Adrenal gland (tissue), 12 donors: ENCODE data around the gene TIMP3. TPM values are rescaled to one million over a fixed set of nuclear protein-coding genes. Genes with fewer than 3 reads are reported as not detected.

Source experiments
- DNase-seq, 7 donors: peaks; one replicate each; pipeline ENCODE4 v3.0.0-alpha.2; 2019 to 2020
- H3K27ac ChIP-seq, 5 donors: fragments of 200-600 bp; sonication (generic) in 4 of 5; 1 replicate in 3 of 5; 2 replicates in 2 of 5; pipeline versions ENCODE4 v1.5.1 to v1.8.0; 2016 to 2020; ENCODE audit warnings: mild to moderate bottlenecking in 1 of 5
- H3K27me3 ChIP-seq: fragments of 200-600 bp; 2 replicates; pipeline ENCODE4 v1.8.0; 2021
- H3K36me3 ChIP-seq, 2 donors: fragments of 200-600 bp; replicated peaks in 1 of 2; 1 replicate in 1 of 2; 2 replicates in 1 of 2; pipeline versions ENCODE4 v1.5.1 to v1.8.0; 2018 to 2022
- H3K4me1 ChIP-seq, 2 donors: fragments of 200-600 bp; replicated peaks in 1 of 2; 1 replicate in 1 of 2; 2 replicates in 1 of 2; pipeline versions ENCODE4 v1.5.1 to v1.8.0; 2018 to 2021
- H3K4me3 ChIP-seq, 4 donors: fragments of 200-600 bp; sonication (generic) in 3 of 4; one replicate each; pipeline ENCODE4 v1.5.1; 2016 to 2018
- H3K9me3 ChIP-seq, 3 donors: fragments of 200-600 bp; sonication (generic) in 1 of 3; replicated peaks in 1 of 3; 1 replicate in 2 of 3; 2 replicates in 1 of 3; pipeline versions ENCODE4 v1.5.1 to v1.8.0; 2016 to 2021
- CTCF ChIP-seq, 6 experiments: fragments of 450-650 bp in 4 of 6; fragments of 200-600 bp in 2 of 6; sonication (generic) in 1 of 6; IDR thresholded peaks; 1 replicate in 5 of 6; 2 replicates in 1 of 6; pipeline versions ENCODE4 v1.5.1 to v1.8.0; 2016 to 2021; ENCODE audit warnings: antibody characterized with exemption in 6 of 6, mild to moderate bottlenecking in 2 of 6, moderate library complexity in 1 of 6
- POLR2A ChIP-seq, 2 donors: fragments of 450-650 bp; IDR thresholded peaks; one replicate each; pipeline ENCODE4 v1.6.1; 2017; ENCODE audit warnings: antibody characterized with exemption in 2 of 2, mild to moderate bottlenecking in 2 of 2, moderate library complexity in 1 of 2
- WGBS, 4 donors: extraction: QIAGEN DNeasy Blood & Tissue Kit in 2 of 4; methylation state at CpG; one replicate each; pipeline versions ENCODE4 v1.1.5 to v1.1.7; 2013 to 2017; 5-methylcytosine and 5-hydroxymethylcytosine counted together
- intact Hi-C, 2 donors: fragments of 100-400 bp; cut with DNase I; formaldehyde crosslinking; loops; one replicate each; pipeline versions ENCODE4 v1.14.1 to v1.15.0; 2022 to 2023
- polyA plus RNA-seq, 3 donors: library from polyadenylated mRNA; stranded (reverse); fragments of 200-250 nt in 2 of 3; fragments of 350-450 nt in 1 of 3; fragmentation: Illumina TruSeq in 1 of 3; extraction: RNeasy Lipid Tissue Mini Kit (QIAGEN cat#74804) in 1 of 3; gene quantifications; one replicate each; pipeline ENCODE4 v1.2.3, GENCODE V29; 2013 to 2014
- total RNA-seq, 9 donors: library from RNA; depleted of rRNA in 4 of 9; stranded (reverse); fragments of >200 nt in 4 of 9; fragments of 120-200 nt in 1 of 9; fragmentation: NEBNext Ultra II Directional in 1 of 9; extraction: Animal tissue kit (Norgen Biotek cat#: 25700) in 1 of 9; gene quantifications; one replicate each; pipeline versions ENCODE4 v1.1.0 to v1.2.4, GENCODE V29; 2013 to 2023
- donor health status: healthy with polysubstance abuse.
- donor health status: Bipolar disorder and iron deficiency.
- donor health status: DM: yes; HTN: yes; CAD: no.
- donor health status: DM: no; HTN: no; CAD: no.
- donor health status: DM: no; HTN: no; CAD: no.
- donor health status: DM: yes; HTN: yes; CAD: no.

The TIMP3 gene
- total and polyA plus RNA-seq, 12 donors: 78.0 to 677 (median 334) TPM

DNA sequence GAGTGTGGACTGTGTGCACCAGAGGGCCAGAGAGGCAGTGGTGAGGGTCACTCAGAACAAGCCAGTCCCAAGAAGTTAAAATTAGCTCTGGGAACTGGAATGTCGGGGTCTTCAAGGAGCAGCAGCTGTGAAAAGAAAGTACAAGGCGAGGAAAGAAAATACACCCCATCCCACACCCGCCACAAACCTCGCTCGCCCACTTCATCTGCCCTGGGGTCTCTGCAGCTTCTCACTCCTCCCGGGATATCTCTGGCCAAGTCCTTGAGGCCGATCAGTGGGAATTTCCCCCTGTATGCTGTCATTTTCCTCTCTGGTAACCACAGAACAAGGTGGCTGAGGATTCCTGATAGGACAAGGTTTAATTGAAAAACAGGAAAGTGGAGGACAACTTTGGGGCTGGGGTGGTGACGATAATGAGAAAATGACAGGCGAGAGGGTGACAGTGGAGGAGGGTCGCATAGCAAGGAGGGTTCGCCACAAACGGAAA, 36.3 kb upstream of the TIMP3 start:
- intact Hi-C loops: no loop called here
- H3K27me3 ChIP-seq: no peaks in the 10 kb centered on the region
- peak overlapping the region in 2 of 5 donors; percentile 67 to 88 for H3K27ac ChIP-seq
- TF ChIP-seq POLR2A (IDR thresholded peaks at IDR 0.05) (no peak), CTCF (IDR thresholded peaks at IDR 0.05) (no peak)
- DNase-seq: no peak
- no peaks in the 10 kb centered on the region for H3K36me3 ChIP-seq
- 45 to 57% (median 50%) methylated on average over 12 of the region's 12 CpGs for WGBS, 4 donors
- no peaks in the 10 kb centered on the region for H3K9me3 ChIP-seq
- H3K4me3 ChIP-seq: no peak overlapping the region
- peaks cover 0 to 4% of the 10 kb centered on the region in 2 donors for H3K4me1 ChIP-seq

GRCh38 chr22:32771756-32772155, 29.7 kb upstream of the TIMP3 start:
- intact Hi-C loops: no loop called here
- H3K27me3 ChIP-seq: no peaks in the 10 kb centered on the region
- no peaks in the 10 kb centered on the region for H3K36me3 ChIP-seq
- no peak for DNase-seq
- no peak overlapping the region for H3K27ac ChIP-seq
- TF ChIP-seq CTCF (IDR thresholded peaks at IDR 0.05) (no peak), POLR2A (IDR thresholded peaks at IDR 0.05) (no peak)
- H3K4me1 ChIP-seq: no peaks in the 10 kb centered on the region
- no peak overlapping the region for H3K4me3 ChIP-seq
- WGBS, 4 donors: 46 to 54% (median 48%) methylated on average over 4 of the region's 4 CpGs
- no peaks in the 10 kb centered on the region for H3K9me3 ChIP-seq

DNA sequence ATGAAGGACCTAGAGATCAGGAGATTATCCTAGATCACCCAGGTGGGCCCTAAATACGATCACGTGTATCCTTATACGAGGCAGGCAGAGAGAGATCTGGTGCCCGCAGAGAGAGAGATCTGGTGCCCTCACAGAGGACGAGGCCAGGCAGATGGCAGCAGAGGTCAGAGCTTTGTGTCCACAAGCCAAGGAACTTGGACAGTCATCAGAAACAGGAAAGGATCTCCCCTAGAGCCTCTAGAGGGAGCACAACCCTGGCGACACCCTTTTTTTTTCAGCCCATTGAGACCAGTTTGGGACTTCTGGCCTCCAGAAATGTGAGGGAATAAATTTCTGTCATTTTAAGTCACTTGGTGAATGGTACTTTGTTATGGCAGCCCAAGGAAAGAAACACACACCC, 25.5 kb upstream of the TIMP3 start:
- DNase-seq: peak in 1 of 7 donors; percentile 31
- intact Hi-C loops: no loop called here
- 48 to 77% (median 76%) methylated on average over 6 of the region's 6 CpGs for WGBS, 4 donors
- H3K36me3 ChIP-seq: no peaks in the 10 kb centered on the region
- no peaks in the 10 kb centered on the region for H3K9me3 ChIP-seq
- no peaks in the 10 kb centered on the region for H3K4me1 ChIP-seq
- no peak overlapping the region for H3K27ac ChIP-seq
- no peaks in the 10 kb centered on the region for H3K27me3 ChIP-seq
- TF ChIP-seq POLR2A (IDR thresholded peaks at IDR 0.05): no peak
- peak; percentile 13 to 34 (median 28) for TF ChIP-seq CTCF (IDR thresholded peaks at IDR 0.05)
- no peak overlapping the region for H3K4me3 ChIP-seq

DNA sequence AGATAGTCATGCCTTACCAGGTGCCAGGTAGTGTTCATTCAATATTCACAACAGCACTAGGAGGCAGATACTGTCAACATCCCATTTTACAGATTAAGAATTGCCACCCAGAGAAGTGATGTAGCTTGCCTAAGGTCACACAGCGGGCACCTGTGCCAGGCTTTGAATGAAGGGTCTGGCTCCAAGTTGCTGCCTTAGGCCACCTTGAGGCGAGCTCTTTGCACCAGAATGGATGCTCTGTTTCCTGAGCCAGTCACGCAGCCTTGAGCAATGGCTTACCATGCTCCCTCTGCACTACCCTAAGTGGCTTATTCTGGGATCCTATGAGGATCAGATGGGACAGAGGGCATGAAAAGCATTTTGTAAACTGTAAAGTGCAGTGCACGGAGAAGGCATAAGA, 25.1 kb upstream of the TIMP3 start:
- TF ChIP-seq CTCF (IDR thresholded peaks at IDR 0.05): no peak
- TF ChIP-seq POLR2A (IDR thresholded peaks at IDR 0.05): no peak
- Histone ChIP-seq H3K4me3 (no peak overlapping the region), H3K4me1 (no peaks in the 10 kb centered on the region), H3K27ac (no peak overlapping the region), H3K36me3 (no peaks in the 10 kb centered on the region), H3K9me3 (no peaks in the 10 kb centered on the region), H3K27me3 (no peaks in the 10 kb centered on the region)
- DNase-seq: no peak
- intact Hi-C loops: no loop called here
- 65 to 84% (median 72%) methylated on average over 3 to 4 of the region's 4 CpGs for WGBS, 4 donors
